Measurements from ENCODE around the gene DGKI.

The DGKI gene

DNA sequence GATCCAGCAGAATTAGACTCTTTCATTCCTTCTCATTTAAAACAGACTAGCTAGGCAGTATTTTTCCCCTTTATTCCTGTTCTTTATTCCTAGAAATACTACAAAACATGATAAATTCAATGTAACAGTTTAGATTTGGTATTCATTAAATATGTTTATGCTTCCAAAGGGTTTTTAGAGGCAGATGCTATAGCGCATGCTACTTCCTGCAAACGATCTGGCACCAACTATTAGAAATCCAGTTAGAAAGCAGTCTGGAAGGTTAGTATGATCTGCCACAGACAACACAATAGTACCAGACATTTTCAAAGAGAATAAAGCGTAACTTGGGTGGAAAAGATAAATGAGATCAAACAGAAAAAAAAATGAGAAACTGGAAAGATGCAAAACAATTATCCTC is 439.7 kb downstream of the DGKI start:
- no peak for DNase-seq (ENCODE audit: low read depth in 2 of 2)

DNA sequence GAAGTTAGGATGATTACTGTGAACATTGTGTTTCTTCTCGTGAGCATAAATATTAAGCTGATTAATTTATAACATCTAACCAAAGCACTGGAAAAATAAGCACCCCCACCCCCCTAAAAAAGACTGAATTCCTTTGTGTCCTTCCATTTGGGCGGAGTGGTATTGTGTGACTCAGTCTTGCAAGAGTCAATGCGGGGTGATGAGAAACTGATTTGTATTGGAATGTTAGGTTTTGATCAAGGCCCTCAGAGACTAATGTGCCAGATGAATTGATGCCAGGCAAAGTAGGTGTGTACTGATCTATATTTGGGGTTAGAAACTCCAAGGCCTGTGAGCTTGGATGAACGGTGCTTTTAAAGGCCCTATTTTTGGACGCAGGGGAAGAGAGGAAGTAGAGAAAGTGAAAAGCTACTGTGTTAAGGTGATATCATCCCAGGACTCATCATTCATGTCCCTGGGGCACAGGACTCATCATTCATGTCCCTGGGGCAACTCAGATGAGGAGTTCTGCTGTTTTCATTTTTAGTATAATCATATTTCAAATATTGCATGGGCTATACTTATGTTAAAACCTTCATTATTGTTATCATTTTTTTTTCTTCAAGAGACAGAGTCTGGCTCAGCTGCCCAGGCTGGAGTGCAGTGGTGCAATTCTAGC is 442.0 kb downstream of the DGKI start:
- DNase-seq (ENCODE audit: low read depth in 2 of 2): no peak

GRCh38 chr7:137403353-137403695 is 443.4 kb downstream of the DGKI start:
- DNase-seq (ENCODE audit: low read depth in 2 of 2): no peak

DNA sequence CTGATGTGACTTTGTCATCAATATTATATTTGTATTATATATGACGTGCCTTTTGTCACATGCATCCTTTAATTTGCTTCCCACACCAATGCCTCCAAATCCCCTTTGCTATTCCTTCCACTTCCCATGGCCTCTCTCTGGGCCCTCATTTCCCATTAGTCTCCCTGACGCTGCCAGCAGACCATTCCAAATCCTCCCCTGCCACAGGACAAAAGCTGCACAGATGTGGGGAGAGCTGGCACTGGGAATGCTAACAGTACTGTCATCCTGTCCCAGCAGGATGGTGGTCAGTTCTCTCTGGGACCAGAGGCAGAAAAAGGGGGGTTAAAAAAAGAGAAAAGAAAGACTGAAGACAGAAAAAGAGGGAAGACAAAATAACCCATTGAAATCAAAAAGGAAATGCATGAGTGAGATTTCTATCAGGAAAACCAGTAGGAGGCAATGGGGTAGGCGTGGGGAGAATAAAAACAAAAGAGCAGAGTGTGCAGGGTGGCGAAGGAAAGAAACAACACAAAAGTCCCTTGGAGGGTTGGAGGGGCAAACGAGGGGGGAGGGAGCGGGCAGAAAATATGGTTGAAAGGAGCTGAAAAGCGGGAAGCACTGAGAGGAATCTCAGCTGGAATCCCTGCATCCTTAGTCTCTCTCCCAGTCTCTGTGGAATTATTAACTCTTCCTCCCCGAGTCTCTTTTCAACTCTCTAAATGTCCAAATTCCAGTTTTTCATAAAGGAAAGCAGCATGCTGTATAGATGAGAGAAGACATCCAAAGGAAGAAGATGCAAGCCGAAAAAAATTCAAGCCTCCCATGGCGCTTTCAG is 444.0 kb downstream of the DGKI start:
- DNase-seq (ENCODE audit: low read depth in 2 of 2): no peak

DNA sequence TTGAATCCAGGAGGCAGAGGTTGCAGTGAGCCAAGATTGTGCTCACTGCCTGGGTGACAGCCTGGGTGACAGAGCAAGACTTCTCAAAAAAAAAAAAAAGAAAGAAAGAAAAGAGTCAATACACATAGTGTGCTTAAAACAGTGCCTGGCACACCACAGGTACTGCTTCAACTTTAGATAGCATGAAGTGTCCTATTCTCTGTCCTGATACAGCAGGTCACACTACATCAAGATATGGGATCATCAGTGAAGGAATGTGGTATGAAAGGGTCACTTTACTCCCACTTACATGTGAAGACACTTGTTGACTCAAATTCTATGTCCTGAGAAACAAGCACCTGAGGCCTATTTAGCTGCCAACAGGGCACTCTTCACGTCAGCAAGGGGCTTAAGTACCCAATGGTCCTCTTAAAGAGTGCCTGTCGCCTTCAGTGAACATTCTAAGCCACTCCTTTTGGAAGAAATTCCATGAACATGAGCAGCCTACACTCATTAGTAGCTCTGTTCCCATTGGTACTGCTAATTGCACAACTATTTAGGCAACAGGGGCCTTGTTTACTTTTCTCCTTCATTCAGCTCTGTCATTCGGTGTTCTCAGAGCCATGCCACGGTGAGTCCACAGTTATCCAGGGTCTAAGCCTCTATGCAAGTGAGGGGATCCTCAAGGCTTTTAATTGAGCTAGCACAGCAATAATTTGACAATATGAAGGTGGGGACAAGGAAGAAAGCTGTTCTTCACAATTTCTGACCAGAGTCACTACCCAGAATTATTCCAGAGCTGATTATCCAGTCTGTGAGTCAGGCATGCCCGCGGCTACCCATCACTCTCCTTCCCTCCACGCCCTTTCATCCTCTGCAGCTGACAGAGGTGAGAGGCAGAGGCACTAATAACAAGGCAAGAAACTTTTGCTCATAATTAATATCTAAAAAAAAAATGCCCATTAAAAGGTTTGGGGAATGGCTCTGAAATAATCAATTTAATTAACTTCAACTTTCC is 446.6 kb downstream of the DGKI start:
- DNase-seq (ENCODE audit: low read depth in 2 of 2): no peak

DNA sequence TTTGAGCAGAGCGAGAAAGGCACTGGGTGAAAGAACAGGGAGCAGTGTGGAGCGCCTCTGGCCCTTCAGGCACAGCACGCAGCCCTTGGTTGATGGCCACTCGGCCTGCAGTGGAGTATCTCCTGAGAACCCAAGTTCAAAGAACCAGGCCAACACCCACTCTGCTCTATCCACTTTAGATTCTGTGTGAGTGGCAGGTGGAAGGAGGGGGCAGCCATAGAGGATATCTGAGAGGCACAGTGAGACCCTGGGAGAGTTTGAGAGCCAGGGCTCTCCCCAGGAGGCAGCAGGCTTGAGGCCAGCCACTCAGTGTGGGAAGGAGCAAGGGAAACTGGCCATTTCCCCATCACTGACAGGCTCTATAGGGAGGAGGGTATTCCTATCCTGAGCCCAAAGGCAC is 450.7 kb downstream of the DGKI start:
- no peak for DNase-seq (ENCODE audit: low read depth in 2 of 2)

DNA sequence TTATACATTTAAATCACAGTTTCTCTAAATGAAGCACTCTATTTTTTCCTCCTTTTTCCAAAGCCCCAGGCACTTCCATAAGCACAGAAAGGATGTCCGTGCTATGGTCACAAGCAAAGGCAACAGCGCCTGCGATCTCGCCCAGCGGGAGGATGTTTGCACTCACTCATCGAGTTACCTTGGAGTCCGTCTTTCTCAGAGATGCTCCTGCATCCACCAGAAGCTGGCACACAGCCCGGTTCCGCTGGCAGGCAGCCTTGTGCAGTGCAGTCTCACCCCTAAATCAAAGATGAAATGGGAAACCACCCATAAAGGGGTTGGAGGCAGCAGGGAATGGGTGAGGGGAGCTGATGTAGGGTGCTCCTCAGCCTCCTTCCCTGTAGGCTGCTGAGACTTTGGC is 451.4 kb downstream of the DGKI start:
- no peak for DNase-seq (ENCODE audit: low read depth in 2 of 2)

GRCh38 chr7:137393570-137393969 is 453.2 kb downstream of the DGKI start:
- DNase-seq (ENCODE audit: low read depth in 2 of 2): no peak

- no peak for DNase-seq (ENCODE audit: low read depth in 2 of 2)
Observed at GRCh38 chr7:137390076-137390475, 456.7 kb downstream of the DGKI start.

GRCh38 chr7:137388916-137389315 is 457.9 kb downstream of the DGKI start:
- DNase-seq (ENCODE audit: low read depth in 2 of 2): no peak

GRCh38 chr7:137386966-137387365 is 459.8 kb downstream of the DGKI start:
- DNase-seq (ENCODE audit: low read depth in 2 of 2): no peak

DNA sequence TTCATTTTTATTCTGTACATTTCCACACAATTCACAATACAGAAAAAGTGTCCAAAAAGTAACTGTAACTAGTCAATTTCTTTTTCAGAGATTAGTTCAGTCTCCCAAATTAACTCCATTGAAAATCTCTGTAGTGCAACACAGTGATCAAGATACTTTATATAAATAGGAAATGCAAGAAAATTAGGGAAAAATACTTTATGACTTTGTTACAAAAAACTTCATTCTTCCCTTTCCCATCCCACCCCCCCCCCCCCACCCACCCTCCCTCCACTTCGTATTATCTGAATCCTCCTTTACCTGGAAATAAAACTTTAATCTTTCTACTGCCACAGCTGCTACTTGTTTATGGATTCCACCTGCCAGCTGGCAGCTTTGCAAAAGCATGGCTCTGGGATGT is 465.7 kb downstream of the DGKI start:
- DNase-seq (ENCODE audit: low read depth in 2 of 2): no peak

GRCh38 chr7:137373507-137373906 is 473.3 kb downstream of the DGKI start:
- no peak for DNase-seq (ENCODE audit: low read depth in 2 of 2)

GRCh38 chr7:137371616-137372015 is 475.2 kb downstream of the DGKI start:
- no peak for DNase-seq (ENCODE audit: low read depth in 2 of 2)

DNA sequence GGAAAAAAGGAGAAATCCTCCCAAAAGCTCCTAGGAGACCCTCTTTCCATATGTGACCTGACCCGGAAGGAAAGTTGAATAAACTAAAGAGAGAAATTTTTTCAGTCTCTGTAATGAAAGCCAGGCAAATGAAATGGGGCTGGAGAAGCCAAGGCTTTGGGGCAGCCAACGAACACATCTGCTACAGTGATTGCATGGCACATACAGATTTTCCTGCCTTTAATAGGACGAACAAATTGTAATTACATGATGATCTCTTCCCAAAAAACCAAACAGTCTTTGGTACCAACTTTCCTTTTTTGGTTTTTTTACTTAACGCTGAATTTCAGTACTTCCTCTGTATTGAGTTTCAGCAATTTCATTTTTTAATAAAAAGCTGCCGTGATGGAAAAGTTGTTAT is 479.8 kb downstream of the DGKI start:
- no peak for DNase-seq (ENCODE audit: low read depth in 2 of 2)

DNA sequence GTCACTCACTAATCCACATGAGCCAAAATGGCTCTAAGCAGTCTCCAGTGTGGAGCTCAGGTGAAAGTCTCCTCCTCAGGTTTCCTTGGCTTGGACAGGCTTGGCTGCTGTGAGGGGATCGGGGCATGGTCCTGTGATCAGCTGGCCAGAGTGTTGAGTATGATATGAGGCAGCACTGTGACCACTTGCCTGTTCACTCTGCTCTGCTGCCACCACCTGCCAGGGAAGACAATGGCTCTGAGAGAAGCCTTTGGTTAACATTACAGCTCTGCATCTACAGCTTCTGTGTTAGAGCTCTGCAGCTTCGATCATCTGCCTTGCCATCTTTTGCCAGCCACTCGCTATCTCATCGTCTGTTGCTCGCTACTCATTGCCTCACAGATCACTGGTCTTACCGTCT is 483.1 kb downstream of the DGKI start:
- DNase-seq (ENCODE audit: low read depth in 2 of 2): no peak

- no peak for DNase-seq (ENCODE audit: low read depth in 2 of 2)
Observed at GRCh38 chr7:137360087-137360679, 486.6 kb downstream of the DGKI start.

DNA sequence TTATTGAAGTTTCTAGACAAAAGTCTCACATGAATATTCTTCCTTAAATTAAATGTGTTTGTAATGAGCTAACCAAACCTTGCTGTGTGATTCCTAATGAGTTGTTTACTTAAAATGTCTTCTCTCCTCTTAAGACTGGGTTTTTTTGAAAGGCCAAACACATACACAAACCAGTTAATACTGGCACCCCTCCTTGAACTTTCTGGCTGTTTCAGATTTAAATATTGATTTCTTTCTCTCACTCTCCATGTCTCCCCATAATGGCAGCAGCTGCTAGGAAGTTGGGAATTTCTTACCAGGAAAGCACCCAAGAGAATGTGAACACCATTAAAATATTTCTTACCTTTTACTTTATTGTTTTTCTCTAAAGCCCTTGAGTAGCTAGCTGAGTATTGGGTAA is 491.8 kb downstream of the DGKI start:
- no peak for DNase-seq (ENCODE audit: low read depth in 2 of 2)

DNA sequence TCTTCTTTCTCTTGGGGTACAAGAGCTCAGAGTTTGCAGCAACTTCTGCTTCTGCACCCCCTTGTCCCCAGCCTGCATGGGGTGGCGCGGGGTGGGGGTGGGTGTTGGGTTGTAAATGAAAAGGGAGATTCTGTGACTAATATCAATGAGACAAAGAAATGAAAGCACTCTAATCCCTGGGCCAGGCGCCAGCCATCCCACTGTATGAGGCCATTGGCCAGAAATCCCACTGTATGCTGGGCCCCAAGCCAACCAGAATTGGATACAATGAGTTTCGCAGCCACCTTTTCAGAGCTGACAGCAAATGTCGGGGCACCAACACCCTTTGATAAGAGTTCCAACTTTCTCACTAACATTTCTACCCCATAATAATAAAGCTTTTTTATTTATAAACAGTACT is 492.4 kb downstream of the DGKI start:
- DNase-seq (ENCODE audit: low read depth in 2 of 2): no peak

DNA sequence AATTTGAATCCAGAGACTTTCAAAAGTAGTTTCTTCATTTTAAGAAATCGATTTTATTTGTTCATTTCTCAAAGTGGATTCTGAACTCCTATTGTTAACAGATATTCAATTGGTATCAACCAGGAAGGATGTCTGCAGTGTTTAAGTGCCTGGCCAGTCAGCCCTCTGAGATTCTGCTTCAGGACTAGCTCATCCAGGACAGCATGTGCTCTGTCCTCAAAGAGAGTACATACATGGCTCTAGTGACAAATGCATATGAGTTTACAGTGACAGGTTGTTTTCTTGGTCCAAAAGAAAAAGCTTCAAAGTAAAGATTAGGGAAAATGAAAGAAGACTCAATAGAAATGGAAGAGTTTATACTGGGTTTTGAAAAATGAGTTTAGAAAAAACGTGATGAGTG is 494.8 kb downstream of the DGKI start:
- DNase-seq (ENCODE audit: low read depth in 2 of 2): no peak

- no peak for DNase-seq (ENCODE audit: low read depth in 2 of 2)
Observed at GRCh38 chr7:137345799-137346449, 500.9 kb downstream of the DGKI start.

All from stimulated activated CD8-positive, alpha-beta memory T cell treated with anti-CD3 and anti-CD28 coated beads, Interleukin-7, amount 100 ng/mL, for 4 hours (primary cell).